CD14-positive monocyte (primary cell): ENCODE results near the gene TFB1M. TPM values are rescaled to one million over a fixed set of nuclear protein-coding genes. Genes with fewer than 3 reads are reported as not detected.

ENCODE experiments used
- DNase-seq, 3 donors: peaks; one replicate each; pipeline ENCODE4 v3.0.0-alpha.2; 2011 to 2022
- H2AFZ ChIP-seq: 2 replicates; pipeline ENCODE4 v1.6.0; 2012; ENCODE audit warnings: mild to moderate bottlenecking, low read depth, low read length, inconsistent platforms; ENCODE audit not compliant: insufficient read depth, poor library complexity, severe bottlenecking
- H3K27ac ChIP-seq, 2 donors: 1 replicate in 1 of 2; 2 replicates in 1 of 2; pipeline ENCODE4 v1.5.1; 2012 to 2013; ENCODE audit warnings: low read length in 2 of 2, control low read depth in 1 of 2, inconsistent platforms in 1 of 2, low read depth in 1 of 2, mild to moderate bottlenecking in 1 of 2
- H3K27me3 ChIP-seq, 2 donors: one replicate each; pipeline versions ENCODE4 v1.6.0 to v1.6.1; 2011 to 2013; ENCODE audit warnings: low read length in 2 of 2; ENCODE audit not compliant: control insufficient read depth in 2 of 2, insufficient read depth in 2 of 2
- H3K36me3 ChIP-seq, 2 donors: replicated peaks in 1 of 2; 1 replicate in 1 of 2; 2 replicates in 1 of 2; pipeline versions ENCODE4 v1.5.1 to v1.6.1; 2012 to 2013; ENCODE audit warnings: low read length in 2 of 2, control low read depth in 1 of 2, inconsistent platforms in 1 of 2, mild to moderate bottlenecking in 1 of 2; ENCODE audit not compliant: insufficient read depth in 2 of 2, control insufficient read depth in 1 of 2
- H3K4me1 ChIP-seq, 2 donors: 1 replicate in 1 of 2; 2 replicates in 1 of 2; pipeline versions ENCODE4 v1.5.1 to v1.6.1; 2012 to 2013; ENCODE audit warnings: low read length in 2 of 2, control low read depth in 1 of 2, inconsistent platforms in 1 of 2, mild to moderate bottlenecking in 1 of 2, moderate library complexity in 1 of 2; ENCODE audit not compliant: insufficient read depth in 2 of 2, control insufficient read depth in 1 of 2
- H3K4me2 ChIP-seq: replicated peaks from 2 replicates; pipeline ENCODE3; 2012; ENCODE audit warnings: low read length, moderate library complexity, mild to moderate bottlenecking; ENCODE audit not compliant: poor library complexity, severe bottlenecking; ENCODE audit errors: extremely low read depth
- H3K4me3 ChIP-seq, 3 experiments: fragments of 200-600 bp in 1 of 3; sonication (generic) in 1 of 3; replicated peaks in 1 of 3; 1 replicate in 2 of 3; 2 replicates in 1 of 3; pipeline ENCODE4 v1.5.1; 2011 to 2013; ENCODE audit warnings: low read length in 3 of 3, mild to moderate bottlenecking in 3 of 3, control low read depth in 2 of 3, low read depth in 2 of 3, inconsistent platforms in 1 of 3, moderate library complexity in 1 of 3
- H3K79me2 ChIP-seq: 2 replicates; pipeline ENCODE4 v1.6.0; 2012; ENCODE audit warnings: mild to moderate bottlenecking, control low read depth, inconsistent platforms, low read length, moderate library complexity; ENCODE audit not compliant: insufficient read depth
- H3K9ac ChIP-seq: 2 replicates; pipeline ENCODE4 v1.6.0; 2017; ENCODE audit warnings: low read length, mild to moderate bottlenecking; ENCODE audit not compliant: insufficient read depth, poor library complexity, severe bottlenecking
- H3K9me3 ChIP-seq, 2 donors: replicated peaks in 1 of 2; 1 replicate in 1 of 2; 2 replicates in 1 of 2; pipeline versions ENCODE4 v1.5.1 to v1.6.1; 2012 to 2013; ENCODE audit warnings: low read length in 2 of 2, control low read depth in 1 of 2; ENCODE audit not compliant: control insufficient read depth in 1 of 2, insufficient read depth in 1 of 2
- H4K20me1 ChIP-seq: 2 replicates; pipeline ENCODE4 v1.6.0; 2012; ENCODE audit warnings: mild to moderate bottlenecking, low read length, control low read depth, moderate library complexity; ENCODE audit not compliant: insufficient read depth
- H3K27ac Mint-ChIP-seq, 7 donors: one replicate each; pipeline ENCODE4 v1.8.0; 2020; ENCODE audit warnings: mild to moderate bottlenecking in 7 of 7, mixed read lengths in 7 of 7, moderate library complexity in 6 of 7, inconsistent platforms in 2 of 7
- H3K27me3 Mint-ChIP-seq, 3 donors: one replicate each; pipeline ENCODE4 v1.8.0; 2021 to 2022; ENCODE audit warnings: low read depth in 3 of 3, mild to moderate bottlenecking in 3 of 3, mixed read lengths in 3 of 3, moderate library complexity in 3 of 3, inconsistent platforms in 1 of 3
- H3K36me3 Mint-ChIP-seq, 2 donors: one replicate each; pipeline ENCODE4 v1.8.0; 2020; ENCODE audit warnings: mixed read lengths in 2 of 2, inconsistent platforms in 1 of 2, mild to moderate bottlenecking in 1 of 2
- H3K4me1 Mint-ChIP-seq: one replicate; pipeline ENCODE4 v1.8.0; 2020; ENCODE audit warnings: mild to moderate bottlenecking, mixed read lengths
- H3K4me3 Mint-ChIP-seq, 2 donors: one replicate each; pipeline ENCODE4 v1.8.0; 2020; ENCODE audit warnings: mild to moderate bottlenecking in 2 of 2, mixed read lengths in 2 of 2, moderate library complexity in 1 of 2
- H3K9me3 Mint-ChIP-seq, 7 donors: one replicate each; pipeline ENCODE4 v1.8.0; 2020 to 2022; ENCODE audit warnings: mixed read lengths in 7 of 7, mild to moderate bottlenecking in 6 of 7, moderate library complexity in 6 of 7, inconsistent platforms in 2 of 7
- CTCF ChIP-seq: fragments of 200-600 bp; IDR thresholded peaks from one replicate; pipeline ENCODE4 v1.8.0; 2022; ENCODE audit warnings: antibody characterized with exemption, mild to moderate bottlenecking
- whole genome bisulfite sequencing: methylation state at CpG from one replicate; pipeline ENCODE4 v1.1.5; 2013; ENCODE audit warnings: missing lambda C conversion rate; ENCODE audit not compliant: insufficient coverage; 5-methylcytosine and 5-hydroxymethylcytosine counted together
- intact Hi-C, 2 donors: fragments of 100-400 bp; cut with micrococcal nuclease; formaldehyde crosslinking; loops; one replicate each; pipeline versions ENCODE4 v1.15.0 to v1.15.1; 2023
- polyA plus RNA-seq, 3 donors: library from polyadenylated mRNA; depleted of rRNA in 1 of 3; unstranded in 2 of 3; stranded (reverse) in 1 of 3; fragments of 300-500 nt in 2 of 3; fragments of >200 nt in 1 of 3; fragmentation: Illumina TruSeq in 2 of 3; gene quantifications; 1 replicate in 2 of 3; 2 replicates in 1 of 3; pipeline ENCODE4 v1.2.3, GENCODE V29; 2012 to 2021

Gene TFB1M
- polyA plus RNA-seq, 3 donors = 4.8 to 5.4 (median 4.8) TPM

- peaks cover 40 to 75% of the 10 kb centered on the region in 2 donors for H3K36me3 ChIP-seq
- intact Hi-C loops = loop anchor here in 1 of 2 donors (5.0 to 10.0 kb wide), 2 partner anchors 88 to 336 kb away; no protein-coding TSS in a partner anchor
- no CpG with 5 or more reads among the region's 3 CpGs for WGBS
Observed at GRCh38 chr6:155260686-155261085, 53.6 kb downstream of the TFB1M start.

DNA sequence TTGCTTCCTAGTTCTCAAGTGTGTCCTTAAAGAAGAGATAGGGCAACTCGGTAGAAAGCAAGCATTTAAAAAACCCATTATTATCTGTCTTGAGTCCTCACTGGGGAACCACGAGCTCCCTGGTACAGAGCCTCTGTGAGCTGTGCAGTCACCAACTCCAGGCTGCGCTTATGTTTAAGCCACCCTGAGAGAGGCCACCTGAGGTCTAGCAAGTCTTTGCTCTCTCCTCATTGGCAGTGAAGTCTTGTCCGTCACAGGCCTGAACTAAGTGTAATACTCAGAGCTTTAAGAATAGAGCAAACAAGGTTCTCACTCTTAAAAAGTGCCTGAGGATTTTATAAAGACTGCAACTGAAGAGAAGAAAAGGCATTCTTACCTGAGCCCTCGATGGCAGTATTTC lies 54.4 kb downstream of the TFB1M start:
- Histone ChIP-seq H3K9ac (no peak overlapping the region), H3K4me1 (no peaks in the 10 kb centered on the region), H2AFZ (no peak overlapping the region), H3K27me3 (no peaks in the 10 kb centered on the region), H3K36me3 (peaks cover 44 to 81% of the 10 kb centered on the region in 2 donors), H3K4me3 (no peak overlapping the region), H3K9me3 (no peaks in the 10 kb centered on the region), H3K4me2 (no peak overlapping the region), H3K27ac (no peak overlapping the region), H3K79me2 (no peaks in the 10 kb centered on the region), H4K20me1 (no peaks in the 10 kb centered on the region)
- peaks cover 45 to 49% of the 10 kb centered on the region in 2 donors for H3K36me3 Mint-ChIP-seq
- H3K27me3 Mint-ChIP-seq = peaks cover 0 to 1% (median 1%) of the 10 kb centered on the region in 3 donors
- no peak for DNase-seq
- 96% methylated on average over 3 of the region's 5 CpGs for WGBS
- H3K27ac Mint-ChIP-seq = no peak overlapping the region
- no peaks in the 10 kb centered on the region for H3K4me1 Mint-ChIP-seq
- no peaks in the 10 kb centered on the region for H3K9me3 Mint-ChIP-seq
- intact Hi-C loops = loop anchor here in 1 of 2 donors (5.0 to 10.0 kb wide), 2 partner anchors 88 to 335 kb away; no protein-coding TSS in a partner anchor
- no peak overlapping the region for H3K4me3 Mint-ChIP-seq
- no peak for TF ChIP-seq CTCF

More at GRCh38 chr6:155260686-155261085, 53.6 kb downstream of the TFB1M start:
- Mint-ChIP-seq H3K4me3 (no peak overlapping the region), H3K27ac (no peak overlapping the region), H3K4me1 (no peaks in the 10 kb centered on the region), H3K9me3 (no peaks in the 10 kb centered on the region), H3K36me3 (peaks cover 40 to 47% of the 10 kb centered on the region in 2 donors), H3K27me3 (peaks cover 0 to 1% (median 1%) of the 10 kb centered on the region in 3 donors)
- TF ChIP-seq CTCF = no peak
- DNase-seq = no peak
- H3K9me3 ChIP-seq = no peaks in the 10 kb centered on the region
- no peak overlapping the region for H3K27ac ChIP-seq
- H2AFZ ChIP-seq = no peak overlapping the region
- H4K20me1 ChIP-seq = no peaks in the 10 kb centered on the region
- no peak overlapping the region for H3K4me2 ChIP-seq
- no peak overlapping the region for H3K9ac ChIP-seq
- H3K4me1 ChIP-seq = no peaks in the 10 kb centered on the region
- no peak overlapping the region for H3K4me3 ChIP-seq
- no peaks in the 10 kb centered on the region for H3K27me3 ChIP-seq
- no peaks in the 10 kb centered on the region for H3K79me2 ChIP-seq
